HEK293 (cell line): ENCODE measurements around the gene UROD.

Source experiments
- PRDM10 ChIP-seq: fragments of 450-650 bp; formaldehyde crosslinking; IDR thresholded peaks from 2 replicates; pipeline ENCODE4 v1.5.1; 2016; ENCODE audit warnings: missing biosample characterization, missing genetic modification characterization
- TRIM28 ChIP-seq: IDR thresholded peaks from 2 replicates; pipeline ENCODE4 v1.6.1; 2011; ENCODE audit warnings: low read length, control low read depth, borderline replicate concordance
- ZNF664 ChIP-seq: fragments of 450-650 bp; formaldehyde crosslinking; IDR thresholded peaks from 2 replicates; pipeline ENCODE4 v1.5.1; 2016; ENCODE audit warnings: missing biosample characterization, missing genetic modification characterization
- TF ChIP-seq, protein P1 (sequence below): fragments of 450-650 bp; formaldehyde crosslinking; IDR thresholded peaks from 2 replicates; pipeline ENCODE4 v1.5.1; 2016; ENCODE audit warnings: missing biosample characterization, missing genetic modification characterization
- TF ChIP-seq, protein P2 (sequence below): sonication (generic); formaldehyde crosslinking; IDR thresholded peaks from 2 replicates; pipeline ENCODE4 v1.8.1; 2022; ENCODE audit warnings: mild to moderate bottlenecking, moderate library complexity, missing genetic modification reagents

DNA sequence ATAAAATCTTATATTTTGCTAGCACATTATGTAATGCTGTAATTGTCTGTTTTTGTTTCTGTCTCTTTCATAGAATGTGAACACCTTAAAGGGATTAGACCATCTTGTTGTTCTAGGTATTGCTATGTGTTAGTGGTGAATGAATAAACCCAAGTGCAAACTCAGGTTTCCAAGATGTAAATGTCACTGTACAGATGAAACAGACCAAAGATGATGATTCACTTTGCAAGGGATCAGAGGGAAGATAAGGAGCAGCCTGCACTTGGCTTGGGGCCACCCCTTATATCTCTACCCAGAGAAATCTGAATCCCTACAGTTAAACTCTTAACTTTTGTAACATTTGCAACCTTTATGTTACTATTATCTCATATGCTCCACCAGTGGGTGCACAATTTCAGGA lies 25.4 kb downstream of the UROD start:
- TF ChIP-seq ZNF664 (tag by site-specific recombination) (no peak), TRIM28 (no peak), PRDM10 (tag by site-specific recombination) (peak; percentile 42; the same call in 1 of the 2 replicates)
- TF ChIP-seq, protein P1, sequence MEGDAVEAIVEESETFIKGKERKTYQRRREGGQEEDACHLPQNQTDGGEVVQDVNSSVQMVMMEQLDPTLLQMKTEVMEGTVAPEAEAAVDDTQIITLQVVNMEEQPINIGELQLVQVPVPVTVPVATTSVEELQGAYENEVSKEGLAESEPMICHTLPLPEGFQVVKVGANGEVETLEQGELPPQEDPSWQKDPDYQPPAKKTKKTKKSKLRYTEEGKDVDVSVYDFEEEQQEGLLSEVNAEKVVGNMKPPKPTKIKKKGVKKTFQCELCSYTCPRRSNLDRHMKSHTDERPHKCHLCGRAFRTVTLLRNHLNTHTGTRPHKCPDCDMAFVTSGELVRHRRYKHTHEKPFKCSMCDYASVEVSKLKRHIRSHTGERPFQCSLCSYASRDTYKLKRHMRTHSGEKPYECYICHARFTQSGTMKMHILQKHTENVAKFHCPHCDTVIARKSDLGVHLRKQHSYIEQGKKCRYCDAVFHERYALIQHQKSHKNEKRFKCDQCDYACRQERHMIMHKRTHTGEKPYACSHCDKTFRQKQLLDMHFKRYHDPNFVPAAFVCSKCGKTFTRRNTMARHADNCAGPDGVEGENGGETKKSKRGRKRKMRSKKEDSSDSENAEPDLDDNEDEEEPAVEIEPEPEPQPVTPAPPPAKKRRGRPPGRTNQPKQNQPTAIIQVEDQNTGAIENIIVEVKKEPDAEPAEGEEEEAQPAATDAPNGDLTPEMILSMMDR (tag by site-specific recombination), result no peak
- TF ChIP-seq, protein P2, sequence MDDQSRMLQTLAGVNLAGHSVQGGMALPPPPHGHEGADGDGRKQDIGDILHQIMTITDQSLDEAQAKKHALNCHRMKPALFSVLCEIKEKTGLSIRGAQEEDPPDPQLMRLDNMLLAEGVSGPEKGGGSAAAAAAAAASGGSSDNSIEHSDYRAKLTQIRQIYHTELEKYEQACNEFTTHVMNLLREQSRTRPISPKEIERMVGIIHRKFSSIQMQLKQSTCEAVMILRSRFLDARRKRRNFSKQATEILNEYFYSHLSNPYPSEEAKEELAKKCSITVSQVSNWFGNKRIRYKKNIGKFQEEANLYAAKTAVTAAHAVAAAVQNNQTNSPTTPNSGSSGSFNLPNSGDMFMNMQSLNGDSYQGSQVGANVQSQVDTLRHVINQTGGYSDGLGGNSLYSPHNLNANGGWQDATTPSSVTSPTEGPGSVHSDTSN (CRISPR knock-in tag), result no peak
